ENCODE measurements around the gene TMCC1.
"Not testable (repeated sequence)": the region's sequence is repeated elsewhere in the genome, so short reads cannot be mapped to it uniquely, and the experiment has no call there.

DNA sequence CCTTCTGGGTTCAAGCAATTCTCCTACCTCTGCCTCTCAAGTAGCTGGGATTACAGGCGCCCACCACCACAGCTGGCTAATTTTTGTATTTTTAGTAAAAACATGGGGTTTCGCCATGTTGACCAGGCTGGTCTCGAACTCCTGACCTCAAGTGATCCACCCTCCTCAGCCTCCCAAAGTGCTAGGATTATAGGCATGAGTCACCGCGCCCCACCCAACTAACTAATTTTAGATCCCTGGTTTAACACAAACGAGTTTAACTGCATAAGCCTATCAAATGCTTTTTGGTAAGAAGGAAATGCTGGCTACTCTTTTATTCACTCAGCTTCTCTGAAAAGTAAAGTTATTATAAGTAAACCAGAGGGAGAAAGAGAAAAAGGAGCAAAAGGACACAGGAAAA lies 61.6 kb downstream of the TMCC1 start:
- TF ChIP-seq, protein P1, sequence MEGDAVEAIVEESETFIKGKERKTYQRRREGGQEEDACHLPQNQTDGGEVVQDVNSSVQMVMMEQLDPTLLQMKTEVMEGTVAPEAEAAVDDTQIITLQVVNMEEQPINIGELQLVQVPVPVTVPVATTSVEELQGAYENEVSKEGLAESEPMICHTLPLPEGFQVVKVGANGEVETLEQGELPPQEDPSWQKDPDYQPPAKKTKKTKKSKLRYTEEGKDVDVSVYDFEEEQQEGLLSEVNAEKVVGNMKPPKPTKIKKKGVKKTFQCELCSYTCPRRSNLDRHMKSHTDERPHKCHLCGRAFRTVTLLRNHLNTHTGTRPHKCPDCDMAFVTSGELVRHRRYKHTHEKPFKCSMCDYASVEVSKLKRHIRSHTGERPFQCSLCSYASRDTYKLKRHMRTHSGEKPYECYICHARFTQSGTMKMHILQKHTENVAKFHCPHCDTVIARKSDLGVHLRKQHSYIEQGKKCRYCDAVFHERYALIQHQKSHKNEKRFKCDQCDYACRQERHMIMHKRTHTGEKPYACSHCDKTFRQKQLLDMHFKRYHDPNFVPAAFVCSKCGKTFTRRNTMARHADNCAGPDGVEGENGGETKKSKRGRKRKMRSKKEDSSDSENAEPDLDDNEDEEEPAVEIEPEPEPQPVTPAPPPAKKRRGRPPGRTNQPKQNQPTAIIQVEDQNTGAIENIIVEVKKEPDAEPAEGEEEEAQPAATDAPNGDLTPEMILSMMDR (IDR thresholded peaks at IDR 0.05) = not testable (repeated sequence)
- not testable (repeated sequence) for TF ChIP-seq EZH2 (IDR thresholded peaks at IDR 0.05; ENCODE audit: borderline replicate concordance, insufficient read depth, low read depth, low read length, poor library complexity, severe bottlenecking)

All from B cell (primary cell).